ENCODE results near the gene LRRK1. TPM values are rescaled to one million over a fixed set of nuclear protein-coding genes. Genes with fewer than 3 reads are reported as not detected.

LRRK1 gene
- total RNA-seq, 4 donors from 2014 or later = 17.0 to 46.3 (median 26.4) TPM

- no peak overlapping the region for H3K27ac ChIP-seq
- H3K27me3 ChIP-seq = no peaks in the 10 kb centered on the region
- H3K36me3 ChIP-seq = no peaks in the 10 kb centered on the region
- H3K9me3 ChIP-seq = no peaks in the 10 kb centered on the region
- H3K4me1 ChIP-seq = no peaks in the 10 kb centered on the region
- TF ChIP-seq POLR2AphosphoS5 (IDR thresholded peaks at IDR 0.05) (no peak), CTCF (IDR thresholded peaks at IDR 0.05) (no peak), POLR2A (IDR thresholded peaks at IDR 0.05) (no peak), EP300 (IDR thresholded peaks at IDR 0.05) (no peak)
- WGBS = 94% methylated on average over 5 of the region's 5 CpGs
- H3K4me3 ChIP-seq = no peak overlapping the region
- DNase-seq (ENCODE audit: low spot score in 2 of 2) = no peak
Observed at GRCh38 chr15:101102746-101103145, 183.6 kb downstream of the LRRK1 start.

GRCh38 chr15:101103598-101103997 is 184.4 kb downstream of the LRRK1 start:
- Histone ChIP-seq H3K27ac (no peak overlapping the region), H3K4me3 (no peak overlapping the region), H3K36me3 (no peaks in the 10 kb centered on the region), H3K27me3 (no peaks in the 10 kb centered on the region), H3K4me1 (no peaks in the 10 kb centered on the region), H3K9me3 (no peaks in the 10 kb centered on the region)
- DNase-seq (ENCODE audit: low spot score in 2 of 2) = no peak
- TF ChIP-seq POLR2AphosphoS5 (IDR thresholded peaks at IDR 0.05) (no peak), CTCF (IDR thresholded peaks at IDR 0.05) (no peak), POLR2A (IDR thresholded peaks at IDR 0.05) (no peak), EP300 (IDR thresholded peaks at IDR 0.05) (no peak)
- WGBS = 80% methylated on average over 8 of the region's 8 CpGs

- 91% methylated on average over 9 of the region's 9 CpGs for WGBS
- Histone ChIP-seq H3K27ac (no peak overlapping the region), H3K27me3 (no peaks in the 10 kb centered on the region), H3K4me1 (no peaks in the 10 kb centered on the region), H3K4me3 (no peak overlapping the region), H3K36me3 (no peaks in the 10 kb centered on the region), H3K9me3 (no peaks in the 10 kb centered on the region)
- no peak for TF ChIP-seq CTCF (IDR thresholded peaks at IDR 0.05)
- no peak for DNase-seq (ENCODE audit: low spot score in 2 of 2)
Observed at GRCh38 chr15:101104141-101104540, 185.0 kb downstream of the LRRK1 start.

GRCh38 chr15:101105059-101105891 is 186.1 kb downstream of the LRRK1 start:
- H3K4me3 ChIP-seq = no peak overlapping the region
- 72% methylated on average over 7 of the region's 7 CpGs for WGBS
- no peaks in the 10 kb centered on the region for H3K4me1 ChIP-seq
- no peak for DNase-seq (ENCODE audit: low spot score in 2 of 2)
- no peaks in the 10 kb centered on the region for H3K36me3 ChIP-seq
- no peaks in the 10 kb centered on the region for H3K9me3 ChIP-seq
- no peak overlapping the region for H3K27ac ChIP-seq
- TF ChIP-seq POLR2A (IDR thresholded peaks at IDR 0.05) (no peak), EP300 (IDR thresholded peaks at IDR 0.05) (no peak), POLR2AphosphoS5 (IDR thresholded peaks at IDR 0.05) (no peak), CTCF (IDR thresholded peaks at IDR 0.05) (no peak)
- no peaks in the 10 kb centered on the region for H3K27me3 ChIP-seq

- Histone ChIP-seq H3K27ac (no peak overlapping the region), H3K36me3 (no peaks in the 10 kb centered on the region), H3K9me3 (no peaks in the 10 kb centered on the region), H3K27me3 (no peaks in the 10 kb centered on the region), H3K4me3 (no peak overlapping the region), H3K4me1 (peaks cover under 1% of the 10 kb centered on the region)
- no peak for DNase-seq (ENCODE audit: low spot score in 2 of 2)
- TF ChIP-seq POLR2AphosphoS5 (IDR thresholded peaks at IDR 0.05) (no peak), POLR2A (IDR thresholded peaks at IDR 0.05) (no peak), EP300 (IDR thresholded peaks at IDR 0.05) (no peak), CTCF (IDR thresholded peaks at IDR 0.05) (no peak)
- WGBS = 82% methylated on average over 7 of the region's 7 CpGs
Observed at GRCh38 chr15:101107101-101107500, 187.9 kb downstream of the LRRK1 start.
